ENCODE results near the gene SHISA9.

SHISA9 gene

GRCh38 chr16:12900156-12900555 lies 1.2 kb upstream of the SHISA9 start:
- Histone ChIP-seq H2AFZ (ENCODE audit: low read length) (no peak overlapping the region), H3K36me3 (ENCODE audit: insufficient read depth, low read length) (no peaks in the 10 kb centered on the region), H3K4me1 (ENCODE audit: insufficient read depth, low read length, severe bottlenecking) (peaks cover 33% of the 10 kb centered on the region), H3K4me2 (ENCODE audit: low read length) (no peak overlapping the region), H3K27ac (ENCODE audit: low read depth, low read length, poor library complexity, severe bottlenecking) (no peak overlapping the region), H3K9ac (ENCODE audit: low read length) (no peak overlapping the region), H4K20me1 (ENCODE audit: insufficient read depth, low read length) (no peaks in the 10 kb centered on the region), H3K9me3 (ENCODE audit: low read length) (no peaks in the 10 kb centered on the region), H3K79me2 (ENCODE audit: insufficient read depth, low read length) (no peaks in the 10 kb centered on the region), H3K9me2 (ENCODE audit: low read depth, low read length) (no peaks in the 10 kb centered on the region), H3K4me3 (ENCODE audit: low read depth, low read length, poor library complexity, severe bottlenecking) (no peak overlapping the region), H3F3A (ENCODE audit: insufficient read depth, low read length) (no peaks in the 10 kb centered on the region), H3K27me3 (ENCODE audit: insufficient read depth, low read length) (no peaks in the 10 kb centered on the region; the same call in 1 of the 2 replicates)
- TF ChIP-seq EZH2 (IDR thresholded peaks at IDR 0.05; ENCODE audit: borderline replicate concordance, low read length) (no peak), CTCF (IDR thresholded peaks at IDR 0.05; ENCODE audit: low read length) (no peak)

- Histone ChIP-seq H3K9me2 (ENCODE audit: low read depth, low read length) (no peaks in the 10 kb centered on the region), H3K4me3 (ENCODE audit: low read depth, low read length, poor library complexity, severe bottlenecking) (no peak overlapping the region), H3K9me3 (ENCODE audit: low read length) (no peaks in the 10 kb centered on the region), H3K27ac (ENCODE audit: low read depth, low read length, poor library complexity, severe bottlenecking) (no peak overlapping the region), H3K4me1 (ENCODE audit: insufficient read depth, low read length, severe bottlenecking) (peaks cover 33% of the 10 kb centered on the region), H3F3A (ENCODE audit: insufficient read depth, low read length) (no peaks in the 10 kb centered on the region), H3K9ac (ENCODE audit: low read length) (no peak overlapping the region), H3K79me2 (ENCODE audit: insufficient read depth, low read length) (no peaks in the 10 kb centered on the region), H2AFZ (ENCODE audit: low read length) (no peak overlapping the region), H4K20me1 (ENCODE audit: insufficient read depth, low read length) (no peaks in the 10 kb centered on the region), H3K36me3 (ENCODE audit: insufficient read depth, low read length) (no peaks in the 10 kb centered on the region), H3K4me2 (ENCODE audit: low read length) (no peak overlapping the region), H3K27me3 (ENCODE audit: insufficient read depth, low read length) (no peaks in the 10 kb centered on the region; the same call in 1 of the 2 replicates)
- TF ChIP-seq EZH2 (IDR thresholded peaks at IDR 0.05; ENCODE audit: borderline replicate concordance, low read length), result no peak
- no peak for TF ChIP-seq CTCF (IDR thresholded peaks at IDR 0.05; ENCODE audit: low read length)
Observed at GRCh38 chr16:12900599-12901203, 697 bp upstream of the SHISA9 start.

GRCh38 chr16:12901204-12901596 lies 198 bp upstream of the SHISA9 start:
- no peak for TF ChIP-seq CTCF (IDR thresholded peaks at IDR 0.05; ENCODE audit: low read length)
- no peak for TF ChIP-seq EZH2 (IDR thresholded peaks at IDR 0.05; ENCODE audit: borderline replicate concordance, low read length)
- no peaks in the 10 kb centered on the region for H4K20me1 ChIP-seq (ENCODE audit: insufficient read depth, low read length)
- no peaks in the 10 kb centered on the region for H3K9me2 ChIP-seq (ENCODE audit: low read depth, low read length)
- no peak overlapping the region for H2AFZ ChIP-seq (ENCODE audit: low read length)
- no peaks in the 10 kb centered on the region for H3F3A ChIP-seq (ENCODE audit: insufficient read depth, low read length)
- H3K4me3 ChIP-seq (ENCODE audit: low read depth, low read length, poor library complexity, severe bottlenecking), result no peak overlapping the region
- H3K27ac ChIP-seq (ENCODE audit: low read depth, low read length, poor library complexity, severe bottlenecking), result no peak overlapping the region
- H3K9me3 ChIP-seq (ENCODE audit: low read length), result no peaks in the 10 kb centered on the region
- no peaks in the 10 kb centered on the region for H3K36me3 ChIP-seq (ENCODE audit: insufficient read depth, low read length)
- no peak overlapping the region for H3K9ac ChIP-seq (ENCODE audit: low read length)
- H3K4me2 ChIP-seq (ENCODE audit: low read length), result no peak overlapping the region
- peaks cover 33% of the 10 kb centered on the region for H3K4me1 ChIP-seq (ENCODE audit: insufficient read depth, low read length, severe bottlenecking)
- H3K27me3 ChIP-seq (ENCODE audit: insufficient read depth, low read length), result no peaks in the 10 kb centered on the region; the same call in 1 of the 2 replicates
- no peaks in the 10 kb centered on the region for H3K79me2 ChIP-seq (ENCODE audit: insufficient read depth, low read length)

Measured in OCI-LY1 (cell line).